Neural cell (in vitro differentiated cells): ENCODE measurements around the gene TRAPPC10. TPM values are rescaled to one million over a fixed set of nuclear protein-coding genes. Genes with fewer than 3 reads are reported as not detected.
"Not testable (repeated sequence)": the region's sequence is repeated elsewhere in the genome, so short reads cannot be mapped to it uniquely, and the experiment has no call there.

Experiments used
- H2AFZ ChIP-seq: fragments of 200-600, 300-800 bp; sonication (generic), shearing (Covaris generic); 2 replicates; pipeline ENCODE4 v1.6.0; 2014; ENCODE audit warnings: low read depth, mild to moderate bottlenecking, antibody characterized with exemption, low read length, moderate library complexity
- H3F3A ChIP-seq: fragments of 200-600 bp; shearing (Covaris generic); 2 replicates; pipeline ENCODE4 v1.6.1; 2016; ENCODE audit warnings: mild to moderate bottlenecking, moderate library complexity, mixed read lengths, antibody characterized with exemption, low read length; ENCODE audit not compliant: insufficient read depth, poor library complexity, severe bottlenecking
- H3K27ac ChIP-seq: fragments of 200-600, 300-800 bp; sonication (generic), shearing (Covaris generic); 2 replicates; pipeline ENCODE4 v1.5.1; 2014; ENCODE audit warnings: mild to moderate bottlenecking, low read length, moderate library complexity
- H3K27me3 ChIP-seq: fragments of 300-800, 200-600 bp; sonication (generic), shearing (Covaris generic); 2 replicates; pipeline ENCODE4 v1.6.0; 2014; ENCODE audit warnings: mild to moderate bottlenecking, low read depth, low read length, moderate library complexity; ENCODE audit not compliant: insufficient read depth
- H3K36me3 ChIP-seq: fragments of 300-800, 200-600 bp; sonication (generic), shearing (Covaris generic); 2 replicates; pipeline ENCODE4 v1.5.1; 2014; ENCODE audit warnings: mild to moderate bottlenecking, antibody characterized with exemption, low read length, moderate library complexity; ENCODE audit not compliant: insufficient read depth
- H3K4me2 ChIP-seq: fragments of 300-800, 200-600 bp; sonication (generic), shearing (Covaris generic); 2 replicates; pipeline ENCODE4 v1.6.0; 2014; ENCODE audit warnings: mild to moderate bottlenecking, low read length
- H3K4me3 ChIP-seq: fragments of 300-800, 200-600 bp; sonication (generic), shearing (Covaris generic); 2 replicates; pipeline ENCODE4 v1.5.1; 2014; ENCODE audit warnings: mild to moderate bottlenecking, low read length, moderate library complexity
- H3K79me2 ChIP-seq: fragments of 200-600 bp; shearing (Covaris generic); replicated peaks from 2 replicates; pipeline ENCODE4 v1.6.0; 2014; ENCODE audit warnings: mild to moderate bottlenecking, low read length, moderate library complexity; ENCODE audit not compliant: insufficient read depth
- H3K9ac ChIP-seq: fragments of 300-800, 200-600 bp; sonication (generic), shearing (Covaris generic); 2 replicates; pipeline ENCODE4 v1.6.1; 2016; ENCODE audit warnings: mild to moderate bottlenecking, low read length, mixed read lengths
- H3K9me2 ChIP-seq: fragments of 200-600 bp; shearing (Covaris generic); 2 replicates; pipeline ENCODE4 v1.6.1; 2016; ENCODE audit warnings: mild to moderate bottlenecking, low read length, mixed read lengths; ENCODE audit not compliant: insufficient read depth
- H3K9me3 ChIP-seq: fragments of 200-600, 300-800 bp; sonication (generic), shearing (Covaris generic); 2 replicates; pipeline ENCODE4 v1.6.1; 2016; ENCODE audit warnings: mild to moderate bottlenecking, mixed run types, low read length, moderate library complexity, mixed read lengths
- H4K20me1 ChIP-seq: fragments of 200-600 bp; shearing (Covaris generic); 2 replicates; pipeline ENCODE4 v1.6.1; 2016; ENCODE audit warnings: mild to moderate bottlenecking, mixed run types; ENCODE audit not compliant: insufficient read depth
- polyA plus RNA-seq: library from polyadenylated mRNA; depleted of rRNA; stranded (reverse); fragments of >200 nt; gene quantifications from 2 replicates; pipeline ENCODE4 v1.2.3, GENCODE V29; 2014

TRAPPC10 gene
- polyA plus RNA-seq, 1 donor from 2014 or later: 17.8 TPM

- H3F3A ChIP-seq, H3K79me2 ChIP-seq, H3K27me3 ChIP-seq, H3K9ac ChIP-seq, H2AFZ ChIP-seq, H4K20me1 ChIP-seq, H3K4me3 ChIP-seq, H3K27ac ChIP-seq, H3K4me2 ChIP-seq, H3K9me2 ChIP-seq, H3K9me3 ChIP-seq, H3K36me3 ChIP-seq: not testable (repeated sequence)
These were observed 127.9 kb downstream of the TRAPPC10 start for GRCh38 chr21:44139787-44140551.

GRCh38 chr21:44140552-44140932 lies 128.4 kb downstream of the TRAPPC10 start:
- H3F3A ChIP-seq, H3K4me2 ChIP-seq, H2AFZ ChIP-seq, H3K4me3 ChIP-seq, H3K27ac ChIP-seq, H4K20me1 ChIP-seq, H3K9me2 ChIP-seq, H3K27me3 ChIP-seq, H3K36me3 ChIP-seq, H3K79me2 ChIP-seq, H3K9me3 ChIP-seq, H3K9ac ChIP-seq: not testable (repeated sequence)

DNA sequence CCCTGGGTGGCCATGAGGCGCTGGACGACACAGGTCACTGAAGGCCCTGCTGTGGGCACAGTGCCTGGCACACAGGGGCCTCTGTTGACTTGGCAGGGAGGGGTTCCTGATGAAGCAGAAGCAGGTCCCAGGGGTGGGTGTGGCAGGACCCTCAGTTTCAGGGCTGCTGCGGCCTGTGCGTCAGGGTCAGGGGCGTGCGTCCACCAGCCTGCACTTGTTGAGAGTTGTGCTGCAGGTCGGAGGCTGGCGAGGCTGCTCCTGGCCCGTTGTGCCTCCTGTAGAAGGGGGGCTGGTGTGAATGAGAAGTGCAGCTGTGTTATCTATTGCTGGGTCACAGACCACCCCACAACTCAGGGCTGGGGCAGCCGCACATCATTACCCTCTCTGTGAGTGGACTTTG lies 130.4 kb downstream of the TRAPPC10 start:
- H4K20me1 ChIP-seq, H3K36me3 ChIP-seq, H3K9me3 ChIP-seq, H3K4me3 ChIP-seq, H3K9ac ChIP-seq, H2AFZ ChIP-seq, H3K4me2 ChIP-seq, H3K9me2 ChIP-seq, H3K27me3 ChIP-seq, H3K27ac ChIP-seq, H3F3A ChIP-seq, H3K79me2 ChIP-seq: not testable (repeated sequence)

DNA sequence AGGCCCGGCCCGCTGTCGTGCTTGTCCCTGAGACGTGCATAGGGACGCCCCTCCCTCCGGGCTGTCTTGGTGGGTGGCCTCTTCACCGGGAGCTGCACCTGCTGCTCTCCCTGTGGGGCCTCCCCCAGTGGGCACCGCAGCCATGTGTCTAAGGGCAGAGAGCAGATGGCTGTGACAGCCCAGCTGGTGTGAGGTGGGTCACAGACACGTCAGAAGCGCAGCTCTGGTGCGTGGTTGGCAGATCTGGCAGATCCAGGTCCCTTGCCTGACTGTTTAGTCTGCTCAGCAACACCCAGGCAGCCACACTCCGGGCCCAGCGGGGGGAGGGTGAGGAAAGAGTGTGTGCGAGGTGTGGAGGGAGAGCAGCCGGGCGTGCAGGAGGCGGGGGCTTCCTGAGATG lies 131.3 kb downstream of the TRAPPC10 start:
- H2AFZ ChIP-seq, H3K4me3 ChIP-seq, H3F3A ChIP-seq, H3K36me3 ChIP-seq, H3K9ac ChIP-seq, H3K9me3 ChIP-seq, H3K4me2 ChIP-seq, H3K9me2 ChIP-seq, H4K20me1 ChIP-seq, H3K27ac ChIP-seq, H3K27me3 ChIP-seq, H3K79me2 ChIP-seq: not testable (repeated sequence)

- not testable (repeated sequence) for H2AFZ ChIP-seq, H3K27me3 ChIP-seq, H3K36me3 ChIP-seq, H3K9ac ChIP-seq, H3K4me3 ChIP-seq, H4K20me1 ChIP-seq, H3K9me3 ChIP-seq, H3K9me2 ChIP-seq, H3K4me2 ChIP-seq, H3K79me2 ChIP-seq, H3K27ac ChIP-seq, H3F3A ChIP-seq
These were observed 131.9 kb downstream of the TRAPPC10 start for GRCh38 chr21:44143996-44144395.

- not testable (repeated sequence) for H3K79me2 ChIP-seq, H3K36me3 ChIP-seq, H3K4me2 ChIP-seq, H3K9ac ChIP-seq, H3K9me3 ChIP-seq, H3K27ac ChIP-seq, H3K9me2 ChIP-seq, H3F3A ChIP-seq, H3K4me3 ChIP-seq, H4K20me1 ChIP-seq, H2AFZ ChIP-seq, H3K27me3 ChIP-seq
These were observed 132.9 kb downstream of the TRAPPC10 start for GRCh38 chr21:44144784-44145602.

DNA sequence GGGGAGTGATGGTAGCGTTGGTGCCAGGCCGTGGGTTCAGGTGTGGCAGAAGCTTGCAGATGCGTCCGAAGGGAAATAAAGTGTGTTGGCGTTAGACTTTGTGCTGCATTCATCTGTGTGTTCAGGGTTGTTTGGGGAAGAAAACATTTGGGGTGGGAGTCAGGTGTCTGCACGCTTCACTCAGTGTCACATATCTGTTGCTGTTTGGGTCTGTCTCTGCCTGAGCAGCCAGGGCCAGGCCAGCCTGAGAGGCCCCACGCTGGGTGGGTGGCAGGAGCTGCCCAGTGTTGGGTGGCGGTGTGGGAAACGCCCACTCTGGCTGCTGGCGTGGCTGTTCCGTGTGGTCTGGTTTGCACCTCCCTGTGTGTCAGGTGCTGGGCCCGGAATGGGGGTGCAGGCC lies 133.5 kb downstream of the TRAPPC10 start:
- H3K9me2 ChIP-seq: not testable (repeated sequence)

GRCh38 chr21:44147108-44147507 lies 135.0 kb downstream of the TRAPPC10 start:
- H3K9me2 ChIP-seq, H3K4me3 ChIP-seq, H3K36me3 ChIP-seq, H3K79me2 ChIP-seq, H4K20me1 ChIP-seq, H3K9me3 ChIP-seq, H3K27me3 ChIP-seq, H2AFZ ChIP-seq, H3K4me2 ChIP-seq, H3K27ac ChIP-seq, H3F3A ChIP-seq, H3K9ac ChIP-seq: not testable (repeated sequence)

More for the DNA sequence above, 133.5 kb downstream of the TRAPPC10 start:
- H3K27me3 ChIP-seq, H3K4me3 ChIP-seq, H3K79me2 ChIP-seq, H3K9ac ChIP-seq, H3K27ac ChIP-seq, H3K36me3 ChIP-seq, H3K4me2 ChIP-seq, H3K9me3 ChIP-seq, H2AFZ ChIP-seq, H4K20me1 ChIP-seq, H3F3A ChIP-seq: not testable (repeated sequence)
